GM18867 (cell line): ENCODE measurements around the gene CAPN13.

ENCODE experiments used
- ATAC-seq: cut with Tn5 transposase; IDR thresholded peaks from one replicate; pipeline ENCODE4 v1.9.1; 2021; ENCODE audit warnings: mild to moderate bottlenecking, moderate library complexity; ENCODE audit not compliant: unreplicated experiment

The CAPN13 gene

GRCh38 chr2:30730736-30731647, 76.3 kb downstream of the CAPN13 start:
- no peak for ATAC-seq

DNA sequence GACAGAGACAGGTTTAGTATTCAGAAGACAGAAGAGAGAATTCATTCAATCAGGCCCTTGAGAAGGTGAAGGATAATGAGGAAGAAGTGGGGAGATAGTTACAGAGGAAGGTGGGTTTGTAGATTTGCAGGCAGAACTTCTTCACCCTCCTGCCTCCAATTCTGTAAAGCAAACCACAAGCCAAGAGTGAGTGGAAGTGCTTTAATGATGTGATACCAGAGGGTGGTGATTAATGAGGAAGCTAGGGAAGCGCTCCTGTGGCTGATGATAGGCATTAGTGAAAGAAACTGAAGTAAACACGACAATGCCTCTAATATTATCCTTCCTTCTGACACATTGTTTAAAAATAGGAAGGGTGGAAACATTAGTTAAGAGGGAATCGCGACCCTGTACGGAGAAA, 78.2 kb downstream of the CAPN13 start:
- no peak for ATAC-seq

GRCh38 chr2:30722936-30723725, 84.1 kb downstream of the CAPN13 start:
- no peak for ATAC-seq

GRCh38 chr2:30721668-30722647, 85.3 kb downstream of the CAPN13 start:
- ATAC-seq: no peak

GRCh38 chr2:30721241-30721640, 86.0 kb downstream of the CAPN13 start:
- no peak for ATAC-seq

- ATAC-seq: no peak
Observed at GRCh38 chr2:30717081-30717650, 90.1 kb downstream of the CAPN13 start.

GRCh38 chr2:30716123-30716900, 90.9 kb downstream of the CAPN13 start:
- ATAC-seq: no peak

DNA sequence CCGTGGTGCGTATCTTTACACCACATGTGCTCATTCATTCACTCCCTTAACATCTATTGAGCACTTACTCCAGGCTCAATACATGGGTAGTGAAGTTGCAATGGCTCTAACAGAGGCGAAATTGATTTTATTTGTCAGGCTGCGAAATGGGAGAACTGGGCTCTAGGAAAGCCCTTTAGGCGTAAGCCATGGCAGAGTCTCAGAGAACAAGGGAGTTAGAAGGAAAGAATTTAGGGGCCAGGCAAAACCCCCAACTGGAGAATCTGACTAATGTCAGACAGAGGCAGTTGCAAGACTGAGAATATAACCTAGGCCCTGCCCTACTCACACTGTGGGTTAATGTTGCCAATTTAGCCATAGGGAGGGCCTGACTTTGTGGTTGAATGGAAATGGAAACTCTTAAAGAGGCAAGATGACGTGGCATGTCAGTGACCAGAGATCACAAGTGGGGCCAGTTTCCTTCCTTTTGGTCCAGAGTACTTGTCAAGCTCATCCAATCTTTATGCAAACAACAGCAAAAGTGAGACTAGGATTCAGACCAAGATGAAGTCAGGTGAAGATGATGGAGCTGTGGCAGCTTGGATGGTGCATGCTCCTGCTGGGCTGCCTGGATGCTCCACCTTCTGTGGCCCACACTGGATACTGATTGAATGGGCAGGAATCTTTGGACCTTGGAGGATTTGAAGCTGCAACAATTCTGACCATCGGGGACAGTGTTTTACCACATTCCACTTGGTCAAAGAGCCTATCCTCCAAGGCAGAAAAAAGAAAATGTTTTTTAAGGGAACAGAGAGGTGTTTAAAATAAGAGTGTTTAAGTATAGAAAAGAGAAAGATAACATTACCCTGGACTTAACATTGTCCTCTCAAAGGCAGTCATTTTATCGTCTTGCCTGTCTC, 92.2 kb downstream of the CAPN13 start:
- peak; percentile 60 for ATAC-seq

GRCh38 chr2:30713698-30714097, 93.5 kb downstream of the CAPN13 start:
- no peak for ATAC-seq

GRCh38 chr2:30711646-30712085, 95.6 kb downstream of the CAPN13 start:
- peak; percentile 70 for ATAC-seq

DNA sequence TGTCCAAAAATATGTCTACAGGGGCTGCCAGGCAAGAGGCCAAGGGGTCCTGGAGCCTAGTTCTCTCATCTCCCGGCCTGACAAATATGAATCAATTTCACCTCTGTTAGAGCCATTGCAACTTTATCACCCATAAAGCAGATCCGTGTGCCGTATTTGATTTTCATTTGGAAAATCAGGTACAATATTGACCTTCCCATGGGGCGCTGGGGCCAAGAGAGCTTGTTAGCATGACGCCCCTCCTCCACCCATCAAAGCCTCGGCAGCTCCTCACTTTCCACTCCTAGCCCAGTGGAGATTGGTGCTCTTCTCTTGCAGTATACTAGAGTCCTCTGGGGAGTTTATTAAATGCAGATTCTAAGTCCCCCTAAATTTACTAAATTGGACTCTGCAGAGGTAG, 96.8 kb downstream of the CAPN13 start:
- ATAC-seq: no peak

- ATAC-seq: no peak
Observed at GRCh38 chr2:30710016-30710415, 97.2 kb downstream of the CAPN13 start.

DNA sequence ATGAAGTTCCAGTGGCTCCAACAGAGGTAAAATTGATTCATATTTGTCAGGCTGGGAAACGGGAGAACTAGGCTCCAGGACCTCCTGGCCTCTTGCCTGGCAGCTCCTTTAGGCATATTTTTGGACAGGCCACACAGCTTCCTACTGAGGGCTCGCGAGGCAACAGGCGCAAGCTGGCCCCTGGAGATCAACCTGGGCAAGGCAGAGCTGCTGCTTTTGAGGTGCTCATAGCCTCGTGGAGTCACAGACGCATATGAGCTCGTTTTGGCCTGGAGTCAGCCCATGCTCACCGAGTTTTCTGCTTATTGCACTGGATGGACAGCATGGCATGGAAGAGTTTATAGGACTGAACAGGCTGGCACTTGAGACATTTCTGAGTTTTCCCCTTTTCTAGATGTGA, 97.7 kb downstream of the CAPN13 start:
- ATAC-seq: no peak

- ATAC-seq: no peak
Observed at GRCh38 chr2:30708491-30709290, 98.6 kb downstream of the CAPN13 start.

DNA sequence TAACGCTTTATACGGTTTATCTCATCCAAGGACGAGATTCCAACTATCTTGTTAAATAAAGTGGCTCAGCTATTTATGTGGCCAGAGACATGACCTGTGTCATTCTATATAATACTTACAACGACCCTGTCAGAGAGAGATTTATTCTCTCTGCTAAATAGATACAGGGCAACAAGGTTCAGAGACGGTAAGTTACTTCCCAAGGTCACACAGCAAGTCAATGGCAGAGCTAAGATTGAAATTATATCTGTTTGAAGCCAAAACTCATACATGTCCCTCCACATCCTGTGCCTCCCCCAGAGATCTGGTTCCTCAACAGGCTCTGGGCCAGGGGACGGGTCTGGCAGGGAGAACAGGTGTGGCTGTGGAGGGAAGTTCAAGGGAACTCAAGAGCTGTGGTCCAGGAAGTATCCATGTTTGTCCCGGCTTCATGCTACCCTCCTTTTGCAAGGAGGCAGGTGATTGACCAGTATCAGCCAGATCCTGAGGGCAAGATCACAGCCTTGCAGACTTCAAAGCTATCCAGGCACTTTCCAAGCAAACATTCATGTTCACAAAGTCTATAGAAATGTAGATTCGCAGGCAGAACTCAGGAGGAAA, 99.8 kb downstream of the CAPN13 start:
- ATAC-seq: no peak

GRCh38 chr2:30706534-30707303, 100.5 kb downstream of the CAPN13 start:
- ATAC-seq: no peak
